Measurements from ENCODE around the gene SEMA6C.
"Not testable (repeated sequence)": the region's sequence is repeated elsewhere in the genome, so short reads cannot be mapped to it uniquely, and the experiment has no call there.

SEMA6C gene

GRCh38 chr1:151146412-151147131 is at the start of gene SEMA6C:
TSS of gene SEMA6C (minus strand) at chr1:151146631. CDS start at chr1:151142621, 4,010 bp downstream.
- peak; percentile 71 to 88 (median 79) for DNase-seq (ENCODE audit: low read depth in 3 of 3)

GRCh38 chr1:151194894-151195594 is 48.6 kb upstream of the SEMA6C start:
- not testable (repeated sequence) for DNase-seq (ENCODE audit: low read depth in 3 of 3)

- DNase-seq (ENCODE audit: low read depth in 3 of 3) = no peak
Measured at GRCh38 chr1:151193856-151194255, 47.4 kb upstream of the SEMA6C start.

GRCh38 chr1:151193304-151193703 is 46.9 kb upstream of the SEMA6C start:
- DNase-seq (ENCODE audit: low read depth in 3 of 3) = no peak

GRCh38 chr1:151192047-151192446 is 45.6 kb upstream of the SEMA6C start:
- no peak for DNase-seq (ENCODE audit: low read depth in 3 of 3)

- DNase-seq (ENCODE audit: low read depth in 3 of 3) = peak; percentile 71 to 81 (median 73)
Measured at GRCh38 chr1:151189637-151190445, 43.4 kb upstream of the SEMA6C start, which contains the start of gene VPS72. TSS of gene VPS72 (minus strand) at chr1:151190197. CDS start at chr1:151190121, 76 bp downstream.

- not testable (repeated sequence) for DNase-seq (ENCODE audit: low read depth in 3 of 3)
Measured at GRCh38 chr1:151188667-151189066, 42.2 kb upstream of the SEMA6C start.

- no peak for DNase-seq (ENCODE audit: low read depth in 3 of 3)
Measured at GRCh38 chr1:151187205-151187604, 40.8 kb upstream of the SEMA6C start.

GRCh38 chr1:151184211-151184610 is 37.8 kb upstream of the SEMA6C start:
- no peak for DNase-seq (ENCODE audit: low read depth in 3 of 3)

- no peak for DNase-seq (ENCODE audit: low read depth in 3 of 3)
Measured at GRCh38 chr1:151176514-151177045, 30.1 kb upstream of the SEMA6C start.

- no peak for DNase-seq (ENCODE audit: low read depth in 3 of 3)
Measured at GRCh38 chr1:151175863-151176262, 29.4 kb upstream of the SEMA6C start, which contains the start of gene TMOD4. TSS of gene TMOD4 (minus strand) at chr1:151175981. CDS start at chr1:151174875, 1,106 bp downstream.

- DNase-seq (ENCODE audit: low read depth in 3 of 3) = no peak
Measured at GRCh38 chr1:151175041-151175741, 28.8 kb upstream of the SEMA6C start.

- no peak for DNase-seq (ENCODE audit: low read depth in 3 of 3)
Measured at GRCh38 chr1:151171190-151171589, 24.8 kb upstream of the SEMA6C start.

GRCh38 chr1:151167116-151167515 is 20.7 kb upstream of the SEMA6C start:
- no peak for DNase-seq (ENCODE audit: low read depth in 3 of 3)

GRCh38 chr1:151166505-151166956 is 20.1 kb upstream of the SEMA6C start:
- DNase-seq (ENCODE audit: low read depth in 3 of 3) = no peak

- DNase-seq (ENCODE audit: low read depth in 3 of 3) = peak; percentile 91 to 95 (median 93)
Measured at GRCh38 chr1:151165738-151166504, 19.5 kb upstream of the SEMA6C start, which contains the start of the genes LYSMD1 and SCNM1. TSS of gene LYSMD1 (minus strand) at chr1:151165902. CDS start at chr1:151165258, 644 bp downstream. TSS of gene SCNM1 (plus strand) at chr1:151166144. CDS start at chr1:151166153, 9 bp downstream.

GRCh38 chr1:151165281-151165737 is 18.9 kb upstream of the SEMA6C start:
- peak in 1 of 3 donors; percentile 9 for DNase-seq (ENCODE audit: low read depth in 3 of 3)

GRCh38 chr1:151164732-151165280 is 18.4 kb upstream of the SEMA6C start:
- no peak for DNase-seq (ENCODE audit: low read depth in 3 of 3)

- no peak for DNase-seq (ENCODE audit: low read depth in 3 of 3)
Measured at GRCh38 chr1:151159373-151159772, 12.9 kb upstream of the SEMA6C start.

Measured in stimulated activated CD4-positive, alpha-beta T cell treated with anti-CD3 and anti-CD28 coated beads, TNF-alpha, amount 100 ng/mL, for 48 hours (primary cell).